Common myeloid progenitor, CD34-positive (primary cell): ENCODE data around the gene ZNF343.

ENCODE experiments used
- CTCF ChIA-PET: fragments of 350-600 bp; sonication (Branson Sonifier 250); formaldehyde crosslinking; loops from one replicate; lab custom pipeline; 2021; ENCODE audit warnings: antibody characterized with exemption; lab: Charles Lee
- POLR2A ChIA-PET: fragments of 350-600 bp; sonication (Branson Sonifier 250); formaldehyde crosslinking; loops from one replicate; lab custom pipeline; 2021; ENCODE audit warnings: antibody characterized with exemption; lab: Charles Lee
- DNase-seq, 3 donors: peaks; one replicate each; pipeline versions ENCODE4 v3.0.0 to v3.0.0-alpha.2; 2013
- H3K27ac ChIP-seq, 2 experiments: 1 replicate in 1 of 2; 2 replicates in 1 of 2; pipeline ENCODE4 v1.7.0; 2013; ENCODE audit warnings: inconsistent platforms in 2 of 2, low read length in 2 of 2, mild to moderate bottlenecking in 2 of 2, low read depth in 1 of 2, moderate library complexity in 1 of 2; ENCODE audit not compliant: severe bottlenecking in 2 of 2, insufficient read depth in 1 of 2, poor library complexity in 1 of 2
- H3K27me3 ChIP-seq, 5 experiments: replicated peaks in 2 of 5; 1 replicate in 3 of 5; 2 replicates in 2 of 5; pipeline versions ENCODE4 v1.6.1 to v1.7.0; 2013; ENCODE audit warnings: low read length in 4 of 5, mild to moderate bottlenecking in 2 of 5, moderate library complexity in 2 of 5, inconsistent platforms in 1 of 5; ENCODE audit not compliant: insufficient read depth in 5 of 5, control insufficient read depth in 4 of 5
- H3K36me3 ChIP-seq, 4 experiments: 1 replicate in 2 of 4; 2 replicates in 2 of 4; pipeline versions ENCODE4 v1.6.1 to v1.7.0; 2013; ENCODE audit warnings: low read length in 3 of 4, control low read depth in 1 of 4, mild to moderate bottlenecking in 1 of 4; ENCODE audit not compliant: control insufficient read depth in 4 of 4, insufficient read depth in 4 of 4
- H3K4me1 ChIP-seq, 4 experiments: 1 replicate in 3 of 4; 2 replicates in 1 of 4; pipeline versions ENCODE4 v1.6.1 to v1.7.1; 2013; ENCODE audit warnings: low read length in 3 of 4, mild to moderate bottlenecking in 3 of 4, control low read depth in 1 of 4, inconsistent platforms in 1 of 4, moderate library complexity in 1 of 4; ENCODE audit not compliant: control insufficient read depth in 4 of 4, insufficient read depth in 4 of 4; ENCODE audit errors: control extremely low read depth in 1 of 4
- H3K4me3 ChIP-seq, 7 experiments: 1 replicate in 4 of 7; 2 replicates in 3 of 7; pipeline versions ENCODE4 v1.5.1 to v1.7.0; 2013; ENCODE audit warnings: mild to moderate bottlenecking in 7 of 7, low read length in 6 of 7, moderate library complexity in 6 of 7, inconsistent platforms in 2 of 7, low read depth in 2 of 7, control low read depth in 1 of 7; ENCODE audit not compliant: insufficient read depth in 4 of 7, control insufficient read depth in 1 of 7; ENCODE audit errors: extremely low read depth in 1 of 7
- H3K9me3 ChIP-seq, 5 experiments: 1 replicate in 4 of 5; 2 replicates in 1 of 5; pipeline versions ENCODE4 v1.6.1 to v1.7.1; 2013; ENCODE audit warnings: low read length in 4 of 5, mild to moderate bottlenecking in 2 of 5, inconsistent platforms in 1 of 5, low read depth in 1 of 5, moderate library complexity in 1 of 5; ENCODE audit not compliant: control insufficient read depth in 4 of 5, insufficient read depth in 2 of 5; ENCODE audit errors: control extremely low read depth in 1 of 5
- WGBS: methylation state at CpG from one replicate; pipeline ENCODE4 v1.1.5; 2013; ENCODE audit not compliant: insufficient coverage; 5-methylcytosine and 5-hydroxymethylcytosine counted together

ZNF343 gene

DNA sequence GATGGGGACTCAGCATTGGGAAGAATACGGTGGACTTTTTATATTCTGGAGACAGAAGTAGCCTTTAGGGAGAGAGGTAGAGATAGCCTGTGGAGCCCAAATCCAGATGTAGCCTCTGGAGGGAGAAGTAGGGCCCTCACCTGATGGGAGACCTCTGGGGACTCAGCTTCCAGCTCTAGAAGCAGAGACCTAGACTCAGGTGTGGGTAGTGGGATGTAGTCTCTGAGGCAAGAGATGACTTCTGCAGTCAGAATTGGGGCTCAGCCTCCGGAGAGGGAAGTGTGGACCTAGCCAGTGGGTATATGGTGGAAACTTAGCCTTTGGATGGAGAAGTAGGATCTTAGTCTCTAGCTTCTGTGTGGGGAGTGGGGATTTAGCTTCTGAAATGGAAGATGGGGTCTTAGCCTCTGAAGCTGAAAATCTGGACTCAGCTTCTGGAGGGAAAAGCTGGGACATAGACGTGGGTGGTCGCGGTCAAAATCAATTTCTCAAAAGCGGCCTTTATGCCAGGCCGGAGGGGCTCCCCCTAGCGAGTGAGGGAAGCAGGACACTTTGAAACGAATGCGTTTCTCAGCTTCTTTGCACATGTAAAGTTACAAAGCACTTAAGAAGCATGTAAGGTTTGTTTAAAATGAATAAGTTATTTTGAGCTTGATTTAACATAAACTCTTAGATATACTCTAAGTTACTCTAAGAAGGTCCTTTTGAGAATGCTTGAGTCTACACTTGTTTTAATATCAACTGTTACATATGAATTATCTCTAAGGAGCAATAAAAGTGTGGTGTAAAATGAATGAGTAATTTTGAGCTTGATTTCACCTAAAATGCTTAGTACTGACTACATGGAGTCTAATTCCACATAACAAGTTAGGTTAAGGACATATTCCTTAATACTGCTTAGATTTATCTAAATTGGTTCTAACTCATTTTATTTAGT is 12.9 kb upstream of the ZNF343 start:
- Histone ChIP-seq H3K4me3 (no peak overlapping the region), H3K36me3 (no peaks in the 10 kb centered on the region), H3K27me3 (peaks cover 0 to 2% (median 0%) of the 10 kb centered on the region in 5 experiments), H3K9me3 (no peaks in the 10 kb centered on the region), H3K27ac (no peak overlapping the region), H3K4me1 (peaks cover 0 to 17% (median 13%) of the 10 kb centered on the region in 4 experiments)
- POLR2A ChIA-PET: interaction anchor here (0.5 to 0.8 kb wide), 2 partner anchors 12 to 57 kb away, joined by 3 to 5 read pairs; no protein-coding TSS in a partner anchor
- WGBS: 23% methylated on average over 5 of the region's 10 CpGs
- CTCF ChIA-PET: interaction anchor here (0.5 to 3.7 kb wide), 22 partner anchors 8 to 800 kb away, joined by 3 to 37 read pairs (median 4); partner anchors contain the start of genes SNRPB and ZNF343
- DNase-seq: peak; percentile 49 to 62 (median 58)

DNA sequence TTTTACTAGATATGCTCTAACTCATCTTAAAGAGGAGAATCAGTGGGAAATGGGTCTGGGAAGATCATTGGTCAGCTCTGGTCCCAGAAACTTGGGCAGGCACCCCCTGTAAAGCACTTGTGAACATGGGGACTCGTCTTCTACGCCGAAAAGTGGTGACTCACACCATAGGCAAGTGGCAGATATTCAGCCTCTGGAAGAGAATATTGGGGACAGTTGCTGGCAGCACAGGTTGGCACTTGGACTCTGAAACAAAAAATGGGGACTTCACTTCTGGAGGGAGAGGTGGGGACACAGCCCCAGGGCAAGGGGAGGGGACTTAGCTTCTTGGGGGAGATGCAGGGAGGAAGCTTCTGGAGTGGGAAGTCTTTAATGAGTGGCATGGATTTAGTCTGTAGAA is 11.9 kb upstream of the ZNF343 start:
- 100% methylated on average over 3 of the region's 3 CpGs for WGBS
- POLR2A ChIA-PET: no interaction called here

DNA sequence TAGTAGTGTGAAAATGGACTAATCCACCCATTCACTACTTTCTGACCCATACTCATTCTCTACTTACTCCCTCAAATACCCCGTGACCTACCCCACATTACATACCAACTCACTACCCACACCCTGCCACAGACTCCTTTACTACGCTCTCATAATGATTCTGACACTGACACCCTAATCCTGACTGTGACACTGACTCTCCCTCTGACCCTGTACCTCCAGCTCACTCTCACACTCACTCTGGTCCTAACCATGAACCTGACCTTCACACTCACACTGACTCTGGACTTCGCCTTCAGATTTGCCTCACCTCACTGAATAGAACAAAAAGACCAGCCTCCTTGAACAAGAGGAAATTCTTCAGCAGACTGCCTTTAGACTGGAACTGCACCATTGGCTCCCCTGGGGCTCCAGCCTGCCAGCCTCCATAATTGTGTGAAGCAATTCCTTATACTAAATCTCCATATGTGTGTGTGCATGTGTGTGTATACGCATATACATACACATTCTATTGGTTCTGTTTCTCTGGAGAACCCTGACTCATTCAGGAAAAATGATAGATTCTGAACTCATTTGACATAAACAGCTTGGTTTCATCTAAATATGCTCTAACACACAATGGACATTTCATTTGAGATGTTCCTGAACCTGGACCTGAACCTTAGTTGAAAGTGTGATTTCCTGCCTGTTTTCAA is 10.5 kb upstream of the ZNF343 start:
- Histone ChIP-seq H3K9me3 (no peaks in the 10 kb centered on the region), H3K4me3 (no peak overlapping the region), H3K27me3 (peaks cover 0 to 7% (median 0%) of the 10 kb centered on the region in 5 experiments), H3K27ac (no peak overlapping the region), H3K36me3 (no peaks in the 10 kb centered on the region), H3K4me1 (peaks cover 0 to 4% (median 3%) of the 10 kb centered on the region in 4 experiments)
- ChIA-PET POLR2A (no interaction called here), CTCF (interaction anchor here (1.0 to 3.6 kb wide), 5 partner anchors 12 to 482 kb away, joined by 3 to 18 read pairs (median 3); no protein-coding TSS in a partner anchor)
- WGBS: 100% methylated on average over 3 of the region's 4 CpGs
- DNase-seq: no peak

More for the DNA sequence above, 11.9 kb upstream of the ZNF343 start:
- Histone ChIP-seq H3K4me3 (no peak overlapping the region), H3K27ac (no peak overlapping the region), H3K9me3 (no peaks in the 10 kb centered on the region), H3K36me3 (no peaks in the 10 kb centered on the region), H3K27me3 (peaks cover 0 to 6% (median 0%) of the 10 kb centered on the region in 5 experiments), H3K4me1 (peaks cover 0 to 14% (median 11%) of the 10 kb centered on the region in 4 experiments)
- CTCF ChIA-PET: interaction anchor here (0.9 to 3.6 kb wide), 5 partner anchors 12 to 124 kb away, joined by 3 to 18 read pairs (median 4); partner anchors contain the start of gene ZNF343
- DNase-seq: no peak

DNA sequence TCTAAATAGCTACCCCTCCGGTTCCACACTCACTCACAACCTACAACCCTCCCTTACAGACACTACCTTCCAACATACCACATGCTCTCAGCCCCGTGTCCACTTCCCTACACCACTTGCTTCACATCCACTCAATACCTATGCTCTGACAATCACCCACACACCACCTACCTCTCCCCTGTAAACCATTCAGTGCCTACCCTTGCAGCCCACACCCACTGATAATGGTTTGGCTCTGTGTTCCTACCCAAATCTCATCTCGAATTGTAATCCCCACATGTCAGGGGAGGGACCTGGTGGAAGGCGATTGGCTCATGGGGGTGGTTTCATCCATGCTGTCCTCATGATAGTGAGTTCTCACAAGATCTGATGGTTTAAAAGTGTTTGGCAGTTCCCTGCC is 9.8 kb upstream of the ZNF343 start:
- 100% methylated on average over 2 of the region's 4 CpGs for WGBS
- Histone ChIP-seq H3K9me3 (no peaks in the 10 kb centered on the region), H3K4me1 (no peaks in the 10 kb centered on the region), H3K27me3 (peaks cover 0 to 7% (median 0%) of the 10 kb centered on the region in 5 experiments), H3K36me3 (no peaks in the 10 kb centered on the region), H3K4me3 (no peak overlapping the region), H3K27ac (no peak overlapping the region)
- no peak for DNase-seq
- ChIA-PET POLR2A (no interaction called here), CTCF (no interaction called here)

DNA sequence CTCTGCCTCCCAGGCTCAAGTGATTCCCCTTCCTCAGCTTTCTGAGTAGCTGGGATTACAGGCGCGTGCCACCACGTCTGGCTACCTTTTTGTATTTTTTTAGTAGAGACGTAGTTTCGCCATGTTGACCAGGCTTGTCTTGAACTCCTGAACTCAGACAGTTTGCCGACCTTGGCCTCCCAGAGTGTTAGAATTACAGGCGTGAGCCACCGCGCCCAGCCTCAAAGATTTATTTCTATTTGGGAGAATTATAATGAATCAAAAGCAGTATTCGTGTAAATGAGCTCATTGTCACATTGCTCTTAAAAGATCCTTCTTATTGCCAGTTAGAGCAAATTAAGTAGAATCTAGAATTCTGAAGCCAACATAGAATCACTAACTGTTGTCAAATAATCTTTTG is 9.4 kb upstream of the ZNF343 start:
- DNase-seq: no peak
- CTCF ChIA-PET: no interaction called here
- no peak overlapping the region for H3K27ac ChIP-seq
- H3K36me3 ChIP-seq: no peaks in the 10 kb centered on the region
- H3K9me3 ChIP-seq: no peaks in the 10 kb centered on the region
- no peaks in the 10 kb centered on the region for H3K4me1 ChIP-seq
- 90% methylated on average over 10 of the region's 10 CpGs for WGBS
- POLR2A ChIA-PET: no interaction called here
- H3K27me3 ChIP-seq: peaks cover 0 to 7% (median 0%) of the 10 kb centered on the region in 5 experiments
- H3K4me3 ChIP-seq: no peak overlapping the region

DNA sequence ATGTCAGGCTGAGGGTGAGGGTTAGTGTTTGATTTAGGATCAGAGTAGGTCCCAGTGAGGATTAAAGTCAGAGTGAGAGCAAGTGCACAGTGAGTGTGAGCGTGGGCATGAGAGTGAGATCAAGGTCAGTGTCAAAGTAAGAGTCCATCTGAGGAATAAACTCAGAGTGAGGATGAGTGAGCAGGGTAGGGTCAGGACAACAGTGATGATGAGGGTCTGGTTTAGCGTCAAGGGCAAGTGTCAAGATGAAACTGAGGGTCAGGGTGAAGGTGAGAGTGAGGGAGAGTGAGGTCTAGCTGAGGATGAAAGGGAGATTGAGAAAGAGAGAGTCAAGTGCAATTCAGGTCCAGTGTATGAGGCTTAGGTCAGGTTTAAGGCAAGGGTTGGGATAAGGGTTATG is 7.7 kb upstream of the ZNF343 start:
- POLR2A ChIA-PET: no interaction called here
- peaks cover 0 to 4% (median 0%) of the 10 kb centered on the region in 5 experiments for H3K27me3 ChIP-seq
- H3K9me3 ChIP-seq: no peaks in the 10 kb centered on the region
- no peak overlapping the region for H3K27ac ChIP-seq
- CTCF ChIA-PET: no interaction called here
- no peaks in the 10 kb centered on the region for H3K4me1 ChIP-seq
- 92% methylated on average over 2 of the region's 2 CpGs for WGBS
- no peak for DNase-seq
- H3K36me3 ChIP-seq: no peaks in the 10 kb centered on the region
- H3K4me3 ChIP-seq: no peak overlapping the region
